ENCODE results near the gene MOK. TPM values are rescaled to one million over a fixed set of nuclear protein-coding genes. Genes with fewer than 3 reads are reported as not detected.

MOK gene
- total RNA-seq, 1 donor from 2014 or later: 1.8 TPM

- ATAC-seq (ENCODE audit: low read depth) (no peak), DNase-seq (no peak)
- TF ChIP-seq, protein P1, sequence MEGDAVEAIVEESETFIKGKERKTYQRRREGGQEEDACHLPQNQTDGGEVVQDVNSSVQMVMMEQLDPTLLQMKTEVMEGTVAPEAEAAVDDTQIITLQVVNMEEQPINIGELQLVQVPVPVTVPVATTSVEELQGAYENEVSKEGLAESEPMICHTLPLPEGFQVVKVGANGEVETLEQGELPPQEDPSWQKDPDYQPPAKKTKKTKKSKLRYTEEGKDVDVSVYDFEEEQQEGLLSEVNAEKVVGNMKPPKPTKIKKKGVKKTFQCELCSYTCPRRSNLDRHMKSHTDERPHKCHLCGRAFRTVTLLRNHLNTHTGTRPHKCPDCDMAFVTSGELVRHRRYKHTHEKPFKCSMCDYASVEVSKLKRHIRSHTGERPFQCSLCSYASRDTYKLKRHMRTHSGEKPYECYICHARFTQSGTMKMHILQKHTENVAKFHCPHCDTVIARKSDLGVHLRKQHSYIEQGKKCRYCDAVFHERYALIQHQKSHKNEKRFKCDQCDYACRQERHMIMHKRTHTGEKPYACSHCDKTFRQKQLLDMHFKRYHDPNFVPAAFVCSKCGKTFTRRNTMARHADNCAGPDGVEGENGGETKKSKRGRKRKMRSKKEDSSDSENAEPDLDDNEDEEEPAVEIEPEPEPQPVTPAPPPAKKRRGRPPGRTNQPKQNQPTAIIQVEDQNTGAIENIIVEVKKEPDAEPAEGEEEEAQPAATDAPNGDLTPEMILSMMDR (IDR thresholded peaks at IDR 0.05): no peak
- ChIA-PET CTCF (no interaction called here), POLR2A (no interaction called here)
- H3K27me3 Mint-ChIP-seq: peaks cover under 1% of the 10 kb centered on the region
- H3K4me1 Mint-ChIP-seq: no peaks in the 10 kb centered on the region
- no peaks in the 10 kb centered on the region for H3K9me3 Mint-ChIP-seq
- intact Hi-C loops (cut with micrococcal nuclease): no loop called here
- H3K36me3 Mint-ChIP-seq (ENCODE audit: low read depth): no peaks in the 10 kb centered on the region
- H3K27ac Mint-ChIP-seq: no peak overlapping the region
- H3K4me3 Mint-ChIP-seq: no peak overlapping the region
Measured at GRCh38 chr14:102252834-102253801, 51.8 kb downstream of the MOK start.

- H3K36me3 Mint-ChIP-seq (ENCODE audit: low read depth): no peaks in the 10 kb centered on the region
- H3K9me3 Mint-ChIP-seq: no peaks in the 10 kb centered on the region
- ATAC-seq (ENCODE audit: low read depth): no peak
- DNase-seq: no peak
- H3K27ac Mint-ChIP-seq: no peak overlapping the region
- H3K4me1 Mint-ChIP-seq: no peaks in the 10 kb centered on the region
- POLR2A ChIA-PET: no interaction called here
- CTCF ChIA-PET: no interaction called here
- H3K27me3 Mint-ChIP-seq: no peaks in the 10 kb centered on the region
- TF ChIP-seq, protein P1 (IDR thresholded peaks at IDR 0.05): no peak
- intact Hi-C loops (cut with micrococcal nuclease): no loop called here
- H3K4me3 Mint-ChIP-seq: no peak overlapping the region
Measured at GRCh38 chr14:102251161-102251560, 53.8 kb downstream of the MOK start.

DNA sequence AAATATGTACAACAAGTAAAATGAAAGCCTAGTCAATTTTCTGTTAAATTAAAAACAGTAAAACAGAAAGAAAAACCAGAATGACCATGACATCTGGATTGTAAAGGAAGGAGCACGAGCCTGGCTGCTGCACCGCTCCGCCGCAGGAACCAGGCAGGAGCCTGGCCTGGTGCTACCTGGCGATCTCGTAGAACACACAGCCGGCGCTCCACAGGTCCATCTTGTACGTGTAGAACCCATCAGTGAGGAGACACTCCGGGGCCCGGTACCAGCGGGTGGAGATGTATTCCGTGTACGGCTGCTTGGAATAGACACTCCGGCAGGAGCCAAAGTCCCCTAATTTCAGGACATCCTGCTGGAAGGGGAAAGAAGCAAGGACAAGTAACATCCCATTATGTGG, 54.3 kb downstream of the MOK start:
- DNase-seq: no peak
- Mint-ChIP-seq H3K4me1 (no peaks in the 10 kb centered on the region), H3K9me3 (no peaks in the 10 kb centered on the region), H3K27ac (no peak overlapping the region), H3K36me3 (ENCODE audit: low read depth) (no peaks in the 10 kb centered on the region), H3K4me3 (no peak overlapping the region), H3K27me3 (no peaks in the 10 kb centered on the region)
- ChIA-PET POLR2A (no interaction called here), CTCF (no interaction called here)
- TF ChIP-seq, protein P1 (IDR thresholded peaks at IDR 0.05): no peak
- intact Hi-C loops (cut with micrococcal nuclease): no loop called here
- no peak for ATAC-seq (ENCODE audit: low read depth)

DNA sequence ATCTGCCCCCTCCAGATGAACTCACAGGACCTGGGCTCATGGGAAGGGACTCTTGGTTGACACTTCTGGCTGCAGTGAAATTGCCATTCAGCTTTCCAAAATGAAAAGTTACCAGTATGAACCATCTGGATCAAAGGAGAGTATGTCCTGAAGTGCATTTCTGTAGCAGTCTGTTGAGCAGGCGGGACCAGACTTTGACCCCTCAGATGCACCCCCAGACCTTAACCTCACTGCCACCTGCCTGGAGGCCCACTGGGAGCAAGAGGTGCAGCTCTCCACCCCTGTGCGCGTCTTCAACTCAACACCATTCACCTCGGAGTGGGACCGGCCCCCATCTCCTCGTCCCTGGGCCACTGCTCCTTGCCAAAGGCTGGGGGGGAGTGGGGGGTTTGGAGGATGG, 55.0 kb downstream of the MOK start:
- CTCF ChIA-PET: no interaction called here
- H3K36me3 Mint-ChIP-seq (ENCODE audit: low read depth): no peaks in the 10 kb centered on the region
- no peaks in the 10 kb centered on the region for H3K9me3 Mint-ChIP-seq
- H3K27me3 Mint-ChIP-seq: no peaks in the 10 kb centered on the region
- DNase-seq (no peak), ATAC-seq (ENCODE audit: low read depth) (no peak)
- H3K4me1 Mint-ChIP-seq: no peaks in the 10 kb centered on the region
- POLR2A ChIA-PET: no interaction called here
- TF ChIP-seq, protein P1 (IDR thresholded peaks at IDR 0.05): no peak
- intact Hi-C loops (cut with micrococcal nuclease): no loop called here
- no peak overlapping the region for H3K4me3 Mint-ChIP-seq
- H3K27ac Mint-ChIP-seq: no peak overlapping the region

DNA sequence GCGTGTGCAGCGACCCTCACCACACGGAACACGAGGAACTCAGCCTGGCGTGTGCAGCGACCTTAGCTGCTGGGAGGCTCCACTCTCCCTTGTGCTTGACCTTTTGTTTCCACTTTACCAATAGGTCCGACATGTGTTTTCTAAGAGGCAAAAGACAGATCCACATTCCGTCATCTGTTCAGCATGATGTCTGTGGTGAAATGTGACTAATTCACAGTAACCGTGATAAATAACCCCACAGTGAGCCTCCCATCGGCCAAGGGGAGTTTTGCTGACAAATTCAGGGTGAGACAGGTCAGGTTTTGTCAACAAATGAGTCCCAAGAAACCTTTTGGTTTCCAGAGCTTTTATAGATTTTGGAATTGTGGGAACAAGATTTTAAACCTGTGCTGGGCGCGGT, 55.9 kb downstream of the MOK start:
- Mint-ChIP-seq H3K36me3 (ENCODE audit: low read depth) (no peaks in the 10 kb centered on the region), H3K9me3 (no peaks in the 10 kb centered on the region), H3K4me3 (no peak overlapping the region), H3K4me1 (no peaks in the 10 kb centered on the region), H3K27me3 (no peaks in the 10 kb centered on the region), H3K27ac (no peak overlapping the region)
- intact Hi-C loops (cut with micrococcal nuclease): no loop called here
- ChIA-PET CTCF (no interaction called here), POLR2A (no interaction called here)
- ATAC-seq (ENCODE audit: low read depth): no peak
- TF ChIP-seq, protein P1 (IDR thresholded peaks at IDR 0.05): no peak
- DNase-seq: no peak

Data from activated B cell treated with CpG ODN at 0.5 μM for 24 hours (primary cell).